GM12872 (cell line): ENCODE data around the gene GPR42.

Experiments used
- CTCF ChIP-seq: IDR thresholded peaks from 3 replicates; pipeline ENCODE4 v1.5.1; 2011; ENCODE audit warnings: low read depth, mild to moderate bottlenecking, low read length, moderate library complexity; ENCODE audit not compliant: insufficient read depth

GPR42 gene

GRCh38 chr19:35347930-35348298 is 23.0 kb upstream of the GPR42 start:
- TF ChIP-seq CTCF: no peak

GRCh38 chr19:35348911-35349611 is 21.8 kb upstream of the GPR42 start:
- no peak for TF ChIP-seq CTCF

- TF ChIP-seq CTCF: no peak
Measured at GRCh38 chr19:35349614-35350521, 21.0 kb upstream of the GPR42 start.

- TF ChIP-seq CTCF: no peak
Measured at GRCh38 chr19:35350591-35350990, 20.3 kb upstream of the GPR42 start.

- TF ChIP-seq CTCF: no peak
Measured at GRCh38 chr19:35351411-35352176, 19.3 kb upstream of the GPR42 start.

- no peak for TF ChIP-seq CTCF
Measured at GRCh38 chr19:35352177-35352447, 18.8 kb upstream of the GPR42 start.

GRCh38 chr19:35352448-35353304 is 18.2 kb upstream of the GPR42 start:
- TF ChIP-seq CTCF: peak; percentile 89
